HEK293 (cell line): Measurements from ENCODE around the gene GALNT2.

Experiments used
- KLF1 ChIP-seq: fragments of 450-650 bp; formaldehyde crosslinking; IDR thresholded peaks from 2 replicates; pipeline ENCODE4 v1.5.1; 2016; ENCODE audit warnings: missing biosample characterization, missing genetic modification characterization
- MZF1 ChIP-seq: fragments of 450-650 bp; formaldehyde crosslinking; IDR thresholded peaks from 2 replicates; pipeline ENCODE4 v1.5.1; 2017; ENCODE audit warnings: missing biosample characterization, missing genetic modification characterization, borderline replicate concordance
- OSR2 ChIP-seq: fragments of 450-650 bp; formaldehyde crosslinking; IDR thresholded peaks from 2 replicates; pipeline ENCODE4 v1.5.1; 2016; ENCODE audit warnings: missing biosample characterization, missing genetic modification characterization
- YY2 ChIP-seq: fragments of 450-650 bp; formaldehyde crosslinking; IDR thresholded peaks from 2 replicates; pipeline ENCODE4 v1.5.1; 2016; ENCODE audit warnings: missing biosample characterization, missing genetic modification characterization
- ZNF114 ChIP-seq: fragments of 450-650 bp; formaldehyde crosslinking; IDR thresholded peaks from 2 replicates; pipeline ENCODE4 v1.5.0; 2017; ENCODE audit warnings: missing biosample characterization, missing genetic modification characterization
- ZNF157 ChIP-seq: fragments of 450-650 bp; formaldehyde crosslinking; IDR thresholded peaks from 2 replicates; pipeline ENCODE4 v1.5.1; 2016; ENCODE audit warnings: missing biosample characterization, missing genetic modification characterization
- ZNF174 ChIP-seq: fragments of 450-650 bp; formaldehyde crosslinking; IDR thresholded peaks from 2 replicates; pipeline ENCODE4 v1.5.0; 2017; ENCODE audit warnings: missing biosample characterization, mild to moderate bottlenecking, missing genetic modification characterization
- ZNF2 ChIP-seq: fragments of 450-650 bp; formaldehyde crosslinking; IDR thresholded peaks from 2 replicates; pipeline ENCODE4 v1.5.1; 2016; ENCODE audit warnings: missing biosample characterization, missing genetic modification characterization
- ZNF221 ChIP-seq: fragments of 450-650 bp; formaldehyde crosslinking; IDR thresholded peaks from 2 replicates; pipeline ENCODE4 v1.5.1; 2017; ENCODE audit warnings: missing biosample characterization, missing genetic modification characterization, borderline replicate concordance
- ZNF223 ChIP-seq: fragments of 450-650 bp; formaldehyde crosslinking; IDR thresholded peaks from 2 replicates; pipeline ENCODE4 v1.5.1; 2016; ENCODE audit warnings: missing biosample characterization, missing genetic modification characterization
- ZNF48 ChIP-seq: fragments of 450-650 bp; formaldehyde crosslinking; IDR thresholded peaks from 2 replicates; pipeline ENCODE4 v1.5.1; 2016; ENCODE audit warnings: missing biosample characterization, missing genetic modification characterization
- ZNF529 ChIP-seq: fragments of 450-650 bp; formaldehyde crosslinking; IDR thresholded peaks from 2 replicates; pipeline ENCODE4 v1.5.1; 2017; ENCODE audit warnings: missing genetic modification characterization, missing biosample characterization; ENCODE audit not compliant: insufficient replicate concordance
- ZNF621 ChIP-seq: fragments of 450-650 bp; formaldehyde crosslinking; IDR thresholded peaks from 2 replicates; pipeline ENCODE4 v1.5.1; 2017; ENCODE audit warnings: missing biosample characterization, missing genetic modification characterization
- ZNF658 ChIP-seq: fragments of 450-650 bp; formaldehyde crosslinking; IDR thresholded peaks from 2 replicates; pipeline ENCODE4; 2016; ENCODE audit warnings: missing biosample characterization, missing genetic modification characterization
- ZNF670 ChIP-seq: fragments of 450-650 bp; formaldehyde crosslinking; IDR thresholded peaks from 2 replicates; pipeline ENCODE4 v1.5.1; 2016; ENCODE audit warnings: missing biosample characterization, missing genetic modification characterization, low read depth
- ZNF76 ChIP-seq: fragments of 450-650 bp; formaldehyde crosslinking; IDR thresholded peaks from 2 replicates; pipeline ENCODE4; 2016; ENCODE audit warnings: low read depth, missing biosample characterization, missing genetic modification characterization, borderline replicate concordance
- ZNF776 ChIP-seq: fragments of 450-650 bp; formaldehyde crosslinking; IDR thresholded peaks from 2 replicates; pipeline ENCODE4 v1.5.0; 2017; ENCODE audit warnings: missing biosample characterization, missing genetic modification characterization, borderline replicate concordance
- ZNF785 ChIP-seq: fragments of 450-650 bp; formaldehyde crosslinking; IDR thresholded peaks from 2 replicates; pipeline ENCODE4 v1.5.1; 2016; ENCODE audit warnings: missing biosample characterization, missing genetic modification characterization
- TF ChIP-seq, protein P1 (sequence below): fragments of 450-650 bp; formaldehyde crosslinking; IDR thresholded peaks from 2 replicates; pipeline ENCODE4 v1.5.1; 2016; ENCODE audit warnings: missing biosample characterization, missing genetic modification characterization
- TF ChIP-seq, protein P2 (sequence below): fragments of 450-650 bp; formaldehyde crosslinking; conservative IDR thresholded peaks from 2 replicates; pipeline ENCODE4 v1.5.1; 2016; ENCODE audit warnings: low read depth, missing biosample characterization, missing genetic modification characterization
- TF ChIP-seq, protein P3 (sequence below): fragments of 450-650 bp; formaldehyde crosslinking; IDR thresholded peaks from 2 replicates; pipeline ENCODE4 v1.5.1; 2016; ENCODE audit warnings: missing biosample characterization, missing genetic modification characterization
- TF ChIP-seq, protein P4 (sequence below): fragments of 450-650 bp; formaldehyde crosslinking; IDR thresholded peaks from 2 replicates; pipeline ENCODE4 v1.5.1; 2016; ENCODE audit warnings: missing biosample characterization, missing genetic modification characterization
- TF ChIP-seq, protein P5 (sequence below): fragments of 450-650 bp; formaldehyde crosslinking; IDR thresholded peaks from 2 replicates; pipeline ENCODE4 v1.5.1; 2016; ENCODE audit warnings: missing biosample characterization, missing genetic modification characterization
- TF ChIP-seq, protein P6 (sequence below): fragments of 450-650 bp; formaldehyde crosslinking; IDR thresholded peaks from 2 replicates; pipeline ENCODE4 v1.5.1; 2016; ENCODE audit warnings: missing biosample characterization, missing genetic modification characterization

GALNT2 gene

DNA sequence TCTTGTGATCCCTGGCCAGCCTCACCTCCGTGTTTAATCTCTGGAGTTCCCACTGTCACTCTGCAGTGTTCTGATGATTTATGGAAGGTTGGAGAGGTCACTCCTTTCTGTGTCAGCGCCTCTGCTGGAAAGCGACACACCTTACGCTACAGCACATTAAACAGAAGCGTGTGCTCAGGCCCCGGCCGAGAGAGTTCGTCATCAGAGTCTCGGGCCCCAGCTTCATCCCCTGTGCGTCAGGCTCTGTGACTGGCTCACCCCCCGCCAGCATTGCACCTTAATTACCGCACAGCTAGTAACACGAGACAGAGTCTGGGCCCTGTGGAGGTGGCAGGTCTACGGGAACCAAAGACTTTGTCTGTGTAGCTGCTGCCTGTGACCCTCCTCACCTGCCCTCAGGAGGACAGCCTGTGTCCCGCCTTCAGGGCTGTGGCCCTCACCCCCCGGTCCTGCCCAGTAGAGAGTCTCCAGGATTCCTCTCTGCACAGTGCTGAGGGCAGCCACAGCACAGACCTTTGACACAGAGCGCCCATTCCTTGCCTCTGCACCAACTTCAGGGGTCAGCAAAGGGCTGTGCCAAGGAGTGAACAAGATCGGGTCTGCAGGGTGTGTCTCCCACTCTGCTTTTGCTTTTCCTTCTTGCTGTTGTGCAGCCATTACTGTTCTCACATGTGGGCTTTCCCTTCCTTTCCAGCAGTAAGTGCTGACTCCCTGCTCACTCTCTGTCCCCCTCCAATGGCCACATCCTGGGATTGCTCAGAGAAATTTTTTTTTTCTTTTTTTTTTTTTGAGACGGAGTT, 201.5 kb downstream of the GALNT2 start (continued):
- TF ChIP-seq, protein P1, sequence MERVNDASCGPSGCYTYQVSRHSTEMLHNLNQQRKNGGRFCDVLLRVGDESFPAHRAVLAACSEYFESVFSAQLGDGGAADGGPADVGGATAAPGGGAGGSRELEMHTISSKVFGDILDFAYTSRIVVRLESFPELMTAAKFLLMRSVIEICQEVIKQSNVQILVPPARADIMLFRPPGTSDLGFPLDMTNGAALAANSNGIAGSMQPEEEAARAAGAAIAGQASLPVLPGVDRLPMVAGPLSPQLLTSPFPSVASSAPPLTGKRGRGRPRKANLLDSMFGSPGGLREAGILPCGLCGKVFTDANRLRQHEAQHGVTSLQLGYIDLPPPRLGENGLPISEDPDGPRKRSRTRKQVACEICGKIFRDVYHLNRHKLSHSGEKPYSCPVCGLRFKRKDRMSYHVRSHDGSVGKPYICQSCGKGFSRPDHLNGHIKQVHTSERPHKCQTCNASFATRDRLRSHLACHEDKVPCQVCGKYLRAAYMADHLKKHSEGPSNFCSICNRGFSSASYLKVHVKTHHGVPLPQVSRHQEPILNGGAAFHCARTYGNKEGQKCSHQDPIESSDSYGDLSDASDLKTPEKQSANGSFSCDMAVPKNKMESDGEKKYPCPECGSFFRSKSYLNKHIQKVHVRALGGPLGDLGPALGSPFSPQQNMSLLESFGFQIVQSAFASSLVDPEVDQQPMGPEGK (tag by site-specific recombination): peak; percentile 66
- TF ChIP-seq ZNF76 (tag by site-specific recombination) (no peak), ZNF157 (no peak), ZNF621 (no peak), KLF1 (no peak), ZNF221 (tag by site-specific recombination) (no peak), OSR2 (tag by site-specific recombination) (peak; percentile 39; the same call in 1 of the 2 replicates), ZNF174 (tag by site-specific recombination) (no peak), ZNF785 (tag by site-specific recombination) (no peak), YY2 (tag by site-specific recombination) (0 out of 2 replicates have a peak, but pooled peaks have one; percentile 48), ZNF114 (tag by site-specific recombination) (no peak), ZNF776 (no peak), ZNF658 (tag by site-specific recombination) (no peak), MZF1 (no peak), ZNF670 (tag by site-specific recombination) (no peak), ZNF223 (tag by site-specific recombination) (no peak), ZNF529 (tag by site-specific recombination) (no peak), ZNF2 (tag by site-specific recombination) (peak; percentile 50; the same call in 1 of the 2 replicates), ZNF48 (tag by site-specific recombination) (no peak)
- TF ChIP-seq, protein P2, sequence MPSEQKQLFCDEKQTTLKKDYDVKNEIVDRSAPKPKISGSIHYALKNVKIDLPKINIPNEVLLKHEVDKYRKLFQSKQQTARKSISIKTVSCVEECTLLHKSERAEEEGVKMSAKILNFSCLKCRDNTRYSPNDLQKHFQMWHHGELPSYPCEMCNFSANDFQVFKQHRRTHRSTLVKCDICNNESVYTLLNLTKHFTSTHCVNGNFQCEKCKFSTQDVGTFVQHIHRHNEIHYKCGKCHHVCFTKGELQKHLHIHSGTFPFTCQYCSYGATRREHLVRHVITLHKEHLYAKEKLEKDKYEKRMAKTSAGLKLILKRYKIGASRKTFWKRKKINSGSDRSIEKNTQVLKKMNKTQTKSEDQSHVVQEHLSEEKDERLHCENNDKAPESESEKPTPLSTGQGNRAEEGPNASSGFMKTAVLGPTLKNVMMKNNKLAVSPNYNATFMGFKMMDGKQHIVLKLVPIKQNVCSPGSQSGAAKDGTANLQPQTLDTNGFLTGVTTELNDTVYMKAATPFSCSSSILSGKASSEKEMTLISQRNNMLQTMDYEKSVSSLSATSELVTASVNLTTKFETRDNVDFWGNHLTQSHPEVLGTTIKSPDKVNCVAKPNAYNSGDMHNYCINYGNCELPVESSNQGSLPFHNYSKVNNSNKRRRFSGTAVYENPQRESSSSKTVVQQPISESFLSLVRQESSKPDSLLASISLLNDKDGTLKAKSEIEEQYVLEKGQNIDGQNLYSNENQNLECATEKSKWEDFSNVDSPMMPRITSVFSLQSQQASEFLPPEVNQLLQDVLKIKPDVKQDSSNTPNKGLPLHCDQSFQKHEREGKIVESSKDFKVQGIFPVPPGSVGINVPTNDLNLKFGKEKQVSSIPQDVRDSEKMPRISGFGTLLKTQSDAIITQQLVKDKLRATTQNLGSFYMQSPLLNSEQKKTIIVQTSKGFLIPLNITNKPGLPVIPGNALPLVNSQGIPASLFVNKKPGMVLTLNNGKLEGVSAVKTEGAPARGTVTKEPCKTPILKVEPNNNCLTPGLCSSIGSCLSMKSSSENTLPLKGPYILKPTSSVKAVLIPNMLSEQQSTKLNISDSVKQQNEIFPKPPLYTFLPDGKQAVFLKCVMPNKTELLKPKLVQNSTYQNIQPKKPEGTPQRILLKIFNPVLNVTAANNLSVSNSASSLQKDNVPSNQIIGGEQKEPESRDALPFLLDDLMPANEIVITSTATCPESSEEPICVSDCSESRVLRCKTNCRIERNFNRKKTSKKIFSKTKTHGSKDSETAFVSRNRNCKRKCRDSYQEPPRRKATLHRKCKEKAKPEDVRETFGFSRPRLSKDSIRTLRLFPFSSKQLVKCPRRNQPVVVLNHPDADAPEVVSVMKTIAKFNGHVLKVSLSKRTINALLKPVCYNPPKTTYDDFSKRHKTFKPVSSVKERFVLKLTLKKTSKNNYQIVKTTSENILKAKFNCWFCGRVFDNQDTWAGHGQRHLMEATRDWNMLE (tag by site-specific recombination): no peak
- TF ChIP-seq, protein P3, sequence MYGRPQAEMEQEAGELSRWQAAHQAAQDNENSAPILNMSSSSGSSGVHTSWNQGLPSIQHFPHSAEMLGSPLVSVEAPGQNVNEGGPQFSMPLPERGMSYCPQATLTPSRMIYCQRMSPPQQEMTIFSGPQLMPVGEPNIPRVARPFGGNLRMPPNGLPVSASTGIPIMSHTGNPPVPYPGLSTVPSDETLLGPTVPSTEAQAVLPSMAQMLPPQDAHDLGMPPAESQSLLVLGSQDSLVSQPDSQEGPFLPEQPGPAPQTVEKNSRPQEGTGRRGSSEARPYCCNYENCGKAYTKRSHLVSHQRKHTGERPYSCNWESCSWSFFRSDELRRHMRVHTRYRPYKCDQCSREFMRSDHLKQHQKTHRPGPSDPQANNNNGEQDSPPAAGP (tag by site-specific recombination): peak; percentile 83
- TF ChIP-seq, protein P4, sequence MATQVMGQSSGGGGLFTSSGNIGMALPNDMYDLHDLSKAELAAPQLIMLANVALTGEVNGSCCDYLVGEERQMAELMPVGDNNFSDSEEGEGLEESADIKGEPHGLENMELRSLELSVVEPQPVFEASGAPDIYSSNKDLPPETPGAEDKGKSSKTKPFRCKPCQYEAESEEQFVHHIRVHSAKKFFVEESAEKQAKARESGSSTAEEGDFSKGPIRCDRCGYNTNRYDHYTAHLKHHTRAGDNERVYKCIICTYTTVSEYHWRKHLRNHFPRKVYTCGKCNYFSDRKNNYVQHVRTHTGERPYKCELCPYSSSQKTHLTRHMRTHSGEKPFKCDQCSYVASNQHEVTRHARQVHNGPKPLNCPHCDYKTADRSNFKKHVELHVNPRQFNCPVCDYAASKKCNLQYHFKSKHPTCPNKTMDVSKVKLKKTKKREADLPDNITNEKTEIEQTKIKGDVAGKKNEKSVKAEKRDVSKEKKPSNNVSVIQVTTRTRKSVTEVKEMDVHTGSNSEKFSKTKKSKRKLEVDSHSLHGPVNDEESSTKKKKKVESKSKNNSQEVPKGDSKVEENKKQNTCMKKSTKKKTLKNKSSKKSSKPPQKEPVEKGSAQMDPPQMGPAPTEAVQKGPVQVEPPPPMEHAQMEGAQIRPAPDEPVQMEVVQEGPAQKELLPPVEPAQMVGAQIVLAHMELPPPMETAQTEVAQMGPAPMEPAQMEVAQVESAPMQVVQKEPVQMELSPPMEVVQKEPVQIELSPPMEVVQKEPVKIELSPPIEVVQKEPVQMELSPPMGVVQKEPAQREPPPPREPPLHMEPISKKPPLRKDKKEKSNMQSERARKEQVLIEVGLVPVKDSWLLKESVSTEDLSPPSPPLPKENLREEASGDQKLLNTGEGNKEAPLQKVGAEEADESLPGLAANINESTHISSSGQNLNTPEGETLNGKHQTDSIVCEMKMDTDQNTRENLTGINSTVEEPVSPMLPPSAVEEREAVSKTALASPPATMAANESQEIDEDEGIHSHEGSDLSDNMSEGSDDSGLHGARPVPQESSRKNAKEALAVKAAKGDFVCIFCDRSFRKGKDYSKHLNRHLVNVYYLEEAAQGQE (tag by site-specific recombination): peak; percentile 42; the same call in 1 of the 2 replicates
- TF ChIP-seq, protein P5, sequence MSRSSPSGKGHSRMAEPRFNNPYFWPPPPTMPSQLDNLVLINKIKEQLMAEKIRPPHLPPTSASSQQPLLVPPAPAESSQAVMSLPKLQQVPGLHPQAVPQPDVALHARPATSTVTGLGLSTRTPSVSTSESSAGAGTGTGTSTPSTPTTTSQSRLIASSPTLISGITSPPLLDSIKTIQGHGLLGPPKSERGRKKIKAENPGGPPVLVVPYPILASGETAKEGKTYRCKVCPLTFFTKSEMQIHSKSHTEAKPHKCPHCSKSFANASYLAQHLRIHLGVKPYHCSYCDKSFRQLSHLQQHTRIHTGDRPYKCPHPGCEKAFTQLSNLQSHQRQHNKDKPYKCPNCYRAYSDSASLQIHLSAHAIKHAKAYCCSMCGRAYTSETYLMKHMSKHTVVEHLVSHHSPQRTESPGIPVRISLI (tag by site-specific recombination): peak; percentile 98
- TF ChIP-seq, protein P6, sequence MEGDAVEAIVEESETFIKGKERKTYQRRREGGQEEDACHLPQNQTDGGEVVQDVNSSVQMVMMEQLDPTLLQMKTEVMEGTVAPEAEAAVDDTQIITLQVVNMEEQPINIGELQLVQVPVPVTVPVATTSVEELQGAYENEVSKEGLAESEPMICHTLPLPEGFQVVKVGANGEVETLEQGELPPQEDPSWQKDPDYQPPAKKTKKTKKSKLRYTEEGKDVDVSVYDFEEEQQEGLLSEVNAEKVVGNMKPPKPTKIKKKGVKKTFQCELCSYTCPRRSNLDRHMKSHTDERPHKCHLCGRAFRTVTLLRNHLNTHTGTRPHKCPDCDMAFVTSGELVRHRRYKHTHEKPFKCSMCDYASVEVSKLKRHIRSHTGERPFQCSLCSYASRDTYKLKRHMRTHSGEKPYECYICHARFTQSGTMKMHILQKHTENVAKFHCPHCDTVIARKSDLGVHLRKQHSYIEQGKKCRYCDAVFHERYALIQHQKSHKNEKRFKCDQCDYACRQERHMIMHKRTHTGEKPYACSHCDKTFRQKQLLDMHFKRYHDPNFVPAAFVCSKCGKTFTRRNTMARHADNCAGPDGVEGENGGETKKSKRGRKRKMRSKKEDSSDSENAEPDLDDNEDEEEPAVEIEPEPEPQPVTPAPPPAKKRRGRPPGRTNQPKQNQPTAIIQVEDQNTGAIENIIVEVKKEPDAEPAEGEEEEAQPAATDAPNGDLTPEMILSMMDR: peak; percentile 88
